ENCODE measurements around the gene COL4A3.

COL4A3 gene

DNA sequence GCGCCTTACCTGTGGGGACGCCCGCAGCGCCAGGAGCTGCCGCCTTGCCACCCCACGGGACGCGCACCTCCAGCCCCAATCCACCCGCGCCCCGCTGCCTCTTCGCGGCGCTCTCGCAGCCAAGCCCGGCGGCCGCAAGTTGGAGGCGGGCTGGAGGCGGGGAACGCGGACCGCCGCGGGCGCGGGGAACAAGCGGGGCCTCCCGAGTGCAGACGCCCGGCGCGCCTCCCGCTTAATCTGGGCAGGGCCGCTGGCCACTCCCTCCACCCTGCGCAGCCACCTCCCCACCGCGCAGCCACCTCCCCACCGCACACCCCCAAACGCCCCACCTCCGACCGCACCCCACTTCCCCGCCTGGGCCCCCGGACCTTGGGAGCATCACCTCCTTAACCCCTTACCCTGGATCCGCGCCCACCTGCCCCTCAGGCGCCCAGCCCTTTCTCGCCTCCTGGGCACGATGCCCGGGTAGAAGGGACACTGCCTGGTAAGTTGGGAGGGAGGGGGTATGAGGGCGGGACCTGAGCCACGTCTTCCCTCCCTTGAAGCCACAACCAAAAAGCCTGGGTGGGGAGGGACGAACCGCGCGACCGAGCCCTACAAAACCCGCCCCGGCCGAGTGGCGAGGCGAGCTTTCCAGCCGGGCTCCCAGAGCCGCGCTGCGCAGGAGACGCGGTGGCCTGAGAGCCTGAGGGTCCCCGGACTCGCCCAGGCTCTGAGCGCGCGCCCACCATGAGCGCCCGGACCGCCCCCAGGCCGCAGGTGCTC is at the start of gene COL4A3, which contains the start of gene COL4A4:
Gene COL4A3, plus strand, starts transcription at position 627 of the 765 bp plus-strand sequence. Its CDS starts 103 bp downstream, at position 730.
Gene COL4A4, minus strand, starts transcription at position 208 of the 765 bp plus-strand sequence. CDS start 16,722 bp downstream, outside the sequence.
- DNase-seq (ENCODE audit: low read depth in 2 of 2, low spot score in 1 of 2), result no peak

DNA sequence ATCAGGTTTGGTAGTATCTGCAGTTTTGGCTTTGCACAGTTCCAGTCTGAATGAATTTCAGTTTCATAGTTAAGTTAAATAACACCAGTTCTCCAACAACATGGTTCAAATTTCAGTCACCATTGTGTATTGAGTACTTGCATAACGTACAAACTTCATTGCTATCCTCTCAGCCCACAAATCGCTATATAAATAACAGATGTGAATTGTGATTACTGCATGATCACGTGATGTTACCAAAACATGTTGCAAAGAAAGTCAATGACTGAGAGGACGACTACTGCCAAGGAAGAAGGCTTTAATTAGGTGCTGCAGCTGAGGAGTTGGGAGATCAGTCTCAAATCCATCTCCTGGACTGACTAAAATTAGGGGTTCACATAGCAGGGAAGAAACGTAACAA is 48.7 kb upstream of the COL4A3 start:
- DNase-seq (ENCODE audit: low read depth in 2 of 2, low spot score in 1 of 2), result no peak

DNA sequence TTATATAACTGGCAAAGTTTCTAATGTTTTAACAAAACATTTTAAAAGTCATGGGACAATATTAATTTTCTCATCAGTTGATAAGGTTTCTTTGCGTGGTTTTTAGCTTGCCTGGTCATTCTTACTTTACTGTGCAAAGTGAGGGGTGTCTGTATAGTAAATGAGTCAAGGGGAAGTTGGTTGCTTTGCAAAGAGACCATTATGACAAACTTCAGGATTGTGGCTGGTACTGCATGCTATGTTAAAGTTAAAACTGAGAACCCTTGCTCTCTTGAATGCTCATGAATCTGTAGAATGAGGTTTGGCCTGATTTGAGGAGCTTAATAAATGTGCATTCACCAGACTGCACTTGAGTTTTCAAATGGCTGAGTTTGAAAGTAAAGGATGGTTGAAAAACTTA is 47.4 kb upstream of the COL4A3 start:
- no peak for DNase-seq (ENCODE audit: low read depth in 2 of 2, low spot score in 1 of 2)

DNA sequence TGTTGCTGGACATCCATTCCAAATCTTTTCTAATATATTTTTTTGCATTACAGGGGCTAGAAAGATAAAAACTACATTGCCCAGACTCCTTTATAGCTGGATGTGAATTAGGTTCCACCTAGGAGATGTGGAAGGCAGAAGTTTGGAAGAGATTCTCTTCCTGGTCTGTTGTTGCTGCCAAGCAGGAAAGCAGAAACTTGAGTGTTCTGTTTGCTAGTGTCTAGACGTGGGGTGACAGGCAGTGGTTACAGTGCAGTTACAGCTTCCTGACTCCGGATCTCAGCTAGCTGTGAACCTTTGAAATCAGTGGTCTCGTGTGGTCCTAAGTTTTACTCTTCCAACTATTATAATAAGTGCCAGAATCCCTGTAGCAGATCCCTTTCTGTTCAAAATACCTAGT is 46.6 kb upstream of the COL4A3 start:
- no peak for DNase-seq (ENCODE audit: low read depth in 2 of 2, low spot score in 1 of 2)

DNA sequence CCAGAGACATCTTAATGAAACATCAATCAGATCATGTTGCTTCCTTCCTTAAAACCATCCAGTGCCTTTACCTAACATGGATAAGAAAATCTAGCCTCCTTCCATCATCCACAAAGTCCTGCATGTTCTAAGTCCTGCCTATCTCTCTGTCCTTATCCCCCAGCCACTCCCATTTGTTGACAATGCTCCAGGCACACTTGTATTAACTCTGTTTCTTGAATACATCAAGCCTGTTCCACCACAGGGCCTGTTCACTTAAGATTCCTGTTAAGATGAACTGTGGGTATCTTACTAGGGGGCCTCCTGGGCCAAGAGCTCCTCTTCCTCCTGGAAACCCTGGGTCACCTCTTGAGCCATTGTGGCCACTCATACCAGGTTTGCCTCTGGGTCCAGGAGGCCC is 46.1 kb upstream of the COL4A3 start:
- no peak for DNase-seq (ENCODE audit: low read depth in 2 of 2, low spot score in 1 of 2)

DNA sequence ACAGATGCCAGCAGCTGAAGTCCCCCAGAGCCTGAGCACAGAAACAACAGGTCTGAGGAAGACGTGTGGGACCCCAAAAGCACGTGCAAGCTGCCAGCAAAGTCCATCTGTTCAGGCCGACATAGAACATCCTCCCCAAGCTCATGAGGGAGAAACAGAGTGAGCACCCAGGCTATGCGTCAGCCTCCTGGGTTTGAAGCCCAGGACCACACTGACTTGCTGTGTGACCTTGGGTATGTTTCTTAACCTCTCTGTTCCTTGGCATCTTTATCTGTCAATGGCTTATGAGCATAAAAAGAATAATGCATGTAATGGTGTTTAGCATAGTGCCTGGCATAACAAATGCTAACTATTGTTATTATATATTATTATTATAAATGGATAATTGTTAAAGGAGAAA is 40.7 kb upstream of the COL4A3 start:
- DNase-seq (ENCODE audit: low read depth in 2 of 2, low spot score in 1 of 2), result no peak

DNA sequence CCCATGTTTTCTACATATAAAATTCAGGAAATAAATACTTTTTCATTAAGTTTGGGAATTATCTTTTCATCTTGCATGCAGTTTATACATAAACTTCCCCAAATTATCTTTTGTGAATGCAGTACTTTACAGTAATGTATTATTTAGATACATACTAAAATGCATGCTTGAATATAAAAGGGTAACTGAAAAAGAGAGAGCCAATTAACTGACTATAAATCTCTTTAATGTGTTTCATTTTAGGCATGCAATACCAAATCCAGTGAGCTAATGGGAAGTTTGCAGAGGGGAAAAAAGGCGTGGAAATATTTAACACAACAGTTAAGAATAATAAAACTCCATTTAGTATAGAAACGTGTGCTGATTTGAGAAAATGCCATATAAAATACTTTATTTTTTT is 39.6 kb upstream of the COL4A3 start:
- no peak for DNase-seq (ENCODE audit: low read depth in 2 of 2, low spot score in 1 of 2)

GRCh38 chr2:227125506-227125905 is 38.9 kb upstream of the COL4A3 start:
- DNase-seq (ENCODE audit: low read depth in 2 of 2, low spot score in 1 of 2), result no peak

DNA sequence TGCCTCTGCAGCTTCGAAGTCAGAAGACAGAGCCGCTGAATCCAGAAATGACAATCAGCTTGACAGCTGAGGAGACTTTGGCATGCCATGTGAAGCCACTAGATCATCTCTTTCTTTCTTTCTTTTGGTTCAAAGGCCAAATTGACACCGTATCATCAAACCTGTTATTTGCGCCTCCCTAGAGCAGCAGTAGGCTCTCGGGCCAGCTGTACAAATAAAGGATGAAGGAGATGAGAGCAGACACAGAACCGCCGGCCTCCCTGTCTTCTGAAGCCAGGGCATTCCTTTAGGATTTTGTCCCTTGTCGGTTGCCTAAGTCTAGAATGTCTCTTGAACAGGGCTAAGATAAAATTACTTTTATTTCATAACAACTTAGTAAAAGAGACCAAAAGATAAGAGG is 37.2 kb upstream of the COL4A3 start:
- DNase-seq (ENCODE audit: low read depth in 2 of 2, low spot score in 1 of 2), result no peak

DNA sequence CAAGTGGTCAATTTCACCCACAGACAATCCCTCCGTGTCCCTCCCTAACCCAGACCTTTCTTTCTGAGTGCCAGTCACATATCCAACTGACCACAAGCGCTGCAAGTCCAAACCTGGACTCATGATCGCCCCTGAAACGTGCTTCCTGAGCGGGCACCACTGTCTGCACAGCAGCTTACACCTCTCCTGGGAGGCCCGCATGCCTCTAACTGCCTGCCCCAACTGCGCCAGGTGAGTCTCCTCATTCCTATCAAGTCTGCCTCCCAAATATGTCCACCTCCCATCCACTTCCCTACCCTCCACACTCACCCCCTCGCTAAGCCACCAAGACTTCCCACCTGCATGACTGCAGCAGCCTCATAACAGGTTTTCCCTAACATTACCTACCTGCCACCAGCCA is 33.8 kb upstream of the COL4A3 start:
- no peak for DNase-seq (ENCODE audit: low read depth in 2 of 2, low spot score in 1 of 2)

- no peak for DNase-seq (ENCODE audit: low read depth in 2 of 2, low spot score in 1 of 2)
These were observed 31.4 kb upstream of the COL4A3 start for GRCh38 chr2:227132986-227133385.

DNA sequence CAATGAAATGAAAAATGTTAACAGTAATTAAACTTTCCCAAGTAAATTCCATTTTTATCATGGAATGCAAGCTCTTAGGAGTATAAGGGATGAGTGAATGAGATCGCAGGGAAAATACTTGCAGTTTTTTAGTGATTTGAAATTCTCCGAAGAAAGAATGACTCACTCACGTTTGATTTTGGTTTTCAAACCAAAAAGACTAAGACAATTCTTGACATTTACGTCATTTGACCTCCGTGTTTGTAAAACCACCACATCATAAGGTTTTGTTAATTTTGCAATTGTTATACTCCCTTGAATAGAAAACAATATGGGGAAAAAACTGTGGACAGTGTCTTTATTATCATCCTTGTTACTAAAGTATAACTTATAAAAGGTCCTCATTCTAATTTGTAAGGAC is 29.8 kb upstream of the COL4A3 start:
- DNase-seq (ENCODE audit: low read depth in 2 of 2, low spot score in 1 of 2), result no peak

DNA sequence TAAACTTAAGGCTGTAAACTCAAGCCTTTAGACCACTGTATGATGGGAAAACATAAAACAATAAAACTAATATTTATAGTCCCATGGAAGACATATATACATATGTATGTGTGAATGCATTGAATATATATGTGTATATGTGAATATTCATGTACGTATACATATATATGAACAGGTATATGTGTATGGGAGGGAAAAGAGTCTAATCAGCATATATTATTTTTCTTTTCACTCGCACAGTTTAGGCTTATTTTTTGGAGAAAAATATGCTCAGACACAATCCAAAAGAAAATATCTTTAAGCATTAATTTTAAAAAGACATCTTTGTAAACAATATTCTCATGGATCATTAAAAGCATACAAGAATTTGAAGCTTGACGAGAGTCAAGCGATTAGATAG is 23.1 kb upstream of the COL4A3 start:
- DNase-seq (ENCODE audit: low read depth in 2 of 2, low spot score in 1 of 2), result no peak

DNA sequence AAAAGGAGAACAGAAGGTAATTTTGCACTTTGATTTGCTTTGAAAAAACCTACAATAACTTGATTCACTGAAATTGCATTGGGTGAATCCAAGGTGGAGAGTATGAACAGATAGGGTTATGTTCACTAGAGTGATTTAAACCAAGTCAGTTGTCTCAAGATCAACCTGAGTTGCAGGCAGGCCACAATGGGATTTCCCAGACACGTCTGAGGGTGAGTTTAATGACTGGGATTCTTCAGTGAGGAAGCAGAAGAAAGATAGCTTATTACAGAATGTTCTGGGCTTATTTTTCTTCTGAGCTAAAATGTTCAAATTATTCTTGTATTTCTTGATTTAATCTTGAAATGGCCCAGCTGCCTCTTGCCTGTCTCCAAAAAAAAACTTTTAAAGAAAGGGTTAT is 20.5 kb upstream of the COL4A3 start:
- DNase-seq (ENCODE audit: low read depth in 2 of 2, low spot score in 1 of 2), result no peak

GRCh38 chr2:227146456-227146855 is 18.0 kb upstream of the COL4A3 start:
- no peak for DNase-seq (ENCODE audit: low read depth in 2 of 2, low spot score in 1 of 2)

DNA sequence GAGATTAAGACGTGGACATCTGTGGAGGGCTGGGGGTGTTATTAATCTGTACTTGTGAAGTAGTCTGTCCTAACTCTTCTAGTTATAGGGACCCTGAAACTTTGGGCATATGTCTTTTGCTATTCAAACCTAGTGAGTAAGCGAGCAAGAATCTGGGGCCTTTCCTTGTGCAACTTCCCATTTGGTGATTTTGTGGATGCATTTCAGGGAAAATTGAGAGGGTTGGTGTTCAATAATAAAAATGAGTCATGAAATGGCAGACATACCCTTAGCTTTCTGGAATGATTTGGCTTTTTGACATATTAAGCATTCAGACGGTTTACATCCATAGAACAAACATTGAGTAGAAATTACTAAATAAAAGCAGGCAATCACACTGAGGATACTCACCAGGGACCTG is 17.4 kb upstream of the COL4A3 start:
- DNase-seq (ENCODE audit: low read depth in 2 of 2, low spot score in 1 of 2), result no peak

DNA sequence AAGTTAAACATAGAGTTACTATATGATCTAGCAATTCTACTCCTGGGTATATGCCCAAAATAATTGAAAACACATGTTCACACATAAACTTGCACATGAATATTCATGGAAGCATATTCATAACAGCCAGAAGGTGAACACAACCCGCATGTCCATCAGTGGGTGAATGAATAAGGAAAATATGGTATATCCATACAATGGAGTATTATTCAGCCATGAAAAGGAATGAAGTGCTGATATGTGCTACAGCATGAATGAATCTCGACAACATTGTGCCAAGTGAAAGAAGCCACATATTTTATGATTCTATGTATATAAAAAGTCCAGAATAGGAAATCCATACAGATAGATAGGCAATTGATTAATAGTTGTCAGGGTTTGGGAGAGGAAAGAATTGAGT is 16.3 kb upstream of the COL4A3 start:
- DNase-seq (ENCODE audit: low read depth in 2 of 2, low spot score in 1 of 2), result no peak

DNA sequence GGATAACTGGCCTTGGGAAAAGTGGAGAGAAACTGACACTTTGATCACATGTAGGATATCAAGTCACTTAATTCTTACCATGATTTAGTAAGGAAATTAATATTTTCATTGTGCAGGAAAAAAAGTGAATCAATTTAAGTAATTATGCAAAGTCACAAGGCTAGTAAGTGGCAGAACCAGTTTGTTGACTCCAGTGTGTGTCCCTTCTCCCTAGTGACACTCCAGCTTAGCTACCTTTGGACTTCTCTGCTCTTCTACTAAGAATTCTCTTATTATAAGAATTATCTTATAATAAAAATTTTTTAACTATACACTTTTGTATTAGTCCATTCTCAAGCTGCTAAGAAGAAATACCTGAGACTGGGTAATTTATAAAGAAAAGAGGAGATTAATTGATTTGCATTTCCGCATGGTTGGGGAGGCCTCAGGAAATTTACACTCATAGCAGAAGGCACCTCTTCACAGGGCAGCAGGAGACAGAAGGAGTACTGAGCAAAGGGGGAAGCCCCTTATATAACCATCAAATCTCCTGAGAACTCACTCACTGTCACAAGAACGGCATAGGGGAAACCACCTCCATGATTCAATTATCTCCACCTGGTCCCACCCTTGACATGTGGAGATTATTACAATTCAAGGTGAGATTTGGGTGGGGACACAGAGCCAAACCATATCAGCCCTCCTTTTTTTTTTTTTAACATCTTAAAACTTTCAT is 14.0 kb upstream of the COL4A3 start:
- DNase-seq (ENCODE audit: low read depth in 2 of 2, low spot score in 1 of 2), result no peak

DNA sequence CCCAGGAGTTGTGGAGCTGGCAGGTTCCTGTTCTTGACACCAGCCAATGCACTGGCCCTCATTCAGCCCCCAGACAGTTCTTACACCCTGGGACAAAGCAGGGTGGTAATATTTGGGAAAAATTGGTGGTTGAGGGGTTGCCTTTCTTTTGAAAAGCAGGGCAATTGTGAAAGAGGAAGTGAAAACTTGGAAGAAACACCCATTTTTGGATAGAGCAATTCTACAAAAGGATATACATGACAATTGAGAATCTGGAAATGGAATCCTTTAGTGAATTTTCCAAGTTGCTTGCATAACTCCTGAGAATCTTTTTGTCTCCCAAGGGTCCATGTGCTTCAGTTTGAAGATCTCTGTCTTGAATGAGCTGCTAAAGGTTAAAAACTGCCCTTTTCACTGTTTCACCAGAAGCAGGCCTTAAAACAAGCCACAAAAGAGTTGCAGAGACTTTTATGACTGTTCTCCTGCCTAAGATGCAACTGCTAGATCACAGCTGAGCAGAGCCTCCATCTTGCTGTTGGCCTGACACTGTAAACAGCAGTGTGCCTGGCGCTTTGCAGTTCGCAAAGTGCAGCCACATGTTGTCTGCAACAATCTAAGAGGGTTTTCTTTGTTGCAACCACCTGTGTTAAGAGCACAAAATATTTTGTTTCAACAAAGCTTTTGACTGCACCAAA is 12.2 kb upstream of the COL4A3 start:
- no peak for DNase-seq (ENCODE audit: low read depth in 2 of 2, low spot score in 1 of 2)

DNA sequence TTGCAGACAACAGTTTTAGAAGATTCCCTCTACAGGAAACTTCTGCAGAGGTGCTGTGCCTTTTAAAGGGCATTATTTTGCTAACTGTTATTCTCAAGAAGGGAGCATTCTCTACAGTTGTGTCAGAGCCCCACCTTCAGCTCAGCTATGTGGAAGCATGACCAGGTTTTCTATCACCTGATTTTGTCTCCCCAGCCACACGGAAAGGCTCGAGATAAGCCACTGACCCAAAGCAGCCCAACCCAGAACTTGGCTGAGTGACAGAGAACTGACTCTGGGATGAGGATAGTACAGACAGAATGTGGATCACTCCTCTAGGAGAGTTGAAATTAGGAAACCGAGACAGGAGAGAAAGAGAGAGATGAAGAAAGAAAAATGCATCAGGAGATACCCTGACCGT is 11.1 kb upstream of the COL4A3 start:
- DNase-seq (ENCODE audit: low read depth in 2 of 2, low spot score in 1 of 2), result no peak

DNA sequence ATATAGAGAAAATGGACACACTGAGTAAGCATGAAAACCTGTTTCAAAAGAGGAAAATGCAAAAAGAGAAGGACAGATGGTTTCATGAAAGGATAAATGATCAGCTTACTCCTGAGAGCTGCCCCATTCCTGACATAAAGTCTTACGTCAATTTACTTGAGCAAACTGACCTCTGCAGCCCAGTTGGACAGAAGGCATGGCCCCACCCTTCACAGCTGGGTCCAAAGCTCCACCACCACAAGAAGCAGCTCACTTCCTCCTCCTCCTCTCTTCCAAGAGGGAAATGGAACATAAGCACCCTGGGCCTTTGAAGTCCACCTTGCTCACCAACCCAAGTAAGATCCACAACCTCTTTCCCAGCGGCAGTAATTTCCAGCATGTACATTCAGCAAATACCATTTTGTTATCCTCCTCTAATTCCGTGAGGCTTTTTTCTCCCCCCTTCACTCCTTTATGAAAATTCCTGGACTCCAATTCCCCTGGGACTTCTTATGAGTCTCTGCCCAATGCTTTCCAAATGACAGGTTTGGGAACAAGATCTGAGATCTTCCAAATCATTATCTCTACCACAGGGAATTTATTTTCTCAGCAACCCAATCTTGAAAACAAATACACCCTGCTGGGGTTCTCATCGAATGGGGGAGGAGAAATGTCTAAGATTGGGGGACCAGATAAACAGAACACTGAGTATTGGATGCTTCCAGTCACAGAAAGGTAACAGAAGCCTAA is 10.5 kb upstream of the COL4A3 start:
- DNase-seq (ENCODE audit: low read depth in 2 of 2, low spot score in 1 of 2), result no peak

All from stimulated activated CD8-positive, alpha-beta memory T cell treated with anti-CD3 and anti-CD28 coated beads, Interleukin-4, amount 100 ng/mL, for 1 hour (primary cell).